GM12878 (cell line): ENCODE measurements around the gene SLC2A4RG. TPM values are rescaled to one million over a fixed set of nuclear protein-coding genes. Genes with fewer than 3 reads are reported as not detected.
A peak's percentile ranks its signal among the peaks of the same experiment; 100 is the strongest.

Experiments used
- BHLHE40 ChIP-seq, 2 experiments: fragments of 450-650 bp in 1 of 2; IDR thresholded peaks; 2 replicates each; pipeline ENCODE4 v1.6.1; 2011 to 2017; ENCODE audit warnings: low read depth in 2 of 2, borderline replicate concordance in 1 of 2, improper control_type of control experiment in 1 of 2, low read length in 1 of 2, mild to moderate bottlenecking in 1 of 2
- MTA3 ChIP-seq: IDR thresholded peaks from 2 replicates; pipeline ENCODE4 v1.6.1; 2012; ENCODE audit warnings: low read length, inconsistent platforms, borderline replicate concordance
- POLR2A ChIP-seq: IDR thresholded peaks from 2 replicates; pipeline ENCODE4 v1.6.1; 2011; ENCODE audit warnings: low read depth, mild to moderate bottlenecking, low read length
- RB1 ChIP-seq: fragments of 450-650 bp; formaldehyde crosslinking; IDR thresholded peaks from 2 replicates; pipeline ENCODE4 v1.6.1; 2017; ENCODE audit warnings: mild to moderate bottlenecking, borderline replicate concordance
- SREBF2 ChIP-seq: IDR thresholded peaks from 2 replicates; pipeline ENCODE4 v1.6.1; 2012; ENCODE audit warnings: mild to moderate bottlenecking, low read length
- TAF1 ChIP-seq: IDR thresholded peaks from 2 replicates; pipeline ENCODE4 v1.6.1; 2011; ENCODE audit warnings: mild to moderate bottlenecking, low read depth, low read length, borderline replicate concordance
- polyA plus RNA-seq, 11 experiments: library from polyadenylated mRNA; depleted of rRNA in 4 of 11; unstranded in 6 of 11; stranded (reverse) in 5 of 11; fragments of >200 nt; fragmentation: Nextera tagmentation in 4 of 11; fragmentation: Illumina TruSeq in 1 of 11; extraction: Ambion mirVana in 4 of 11; extraction: Trizol in 1 of 11; gene quantifications; 1 replicate in 1 of 11; 2 replicates in 10 of 11; pipeline versions ENCODE4 v1.2.1 to v1.2.3, GENCODE V29; 2011 to 2016; ENCODE audit warnings: inconsistent platforms in 2 of 11, missing spikeins in 2 of 11, low read depth in 1 of 11
- total RNA-seq, 4 experiments: library from RNA; depleted of rRNA in 3 of 4; stranded (reverse); fragments of >200 nt in 3 of 4; fragmentation: Illumina TruSeq in 1 of 4; extraction: Trizol in 1 of 4; gene quantifications; 2 replicates each; pipeline versions ENCODE4 v1.2.1 to v1.2.3, GENCODE V29; 2013 to 2021
- TF ChIP-seq, protein P1 (sequence below): fragments of 450-650 bp; IDR thresholded peaks from 2 replicates; pipeline ENCODE4 v1.6.1; 2017; ENCODE audit warnings: mild to moderate bottlenecking, moderate library complexity
- TF ChIP-seq, protein P2 (sequence below): fragments of 450-650 bp; IDR thresholded peaks from 2 replicates; pipeline ENCODE4 v1.6.1; 2017; ENCODE audit warnings: antibody characterized with exemption, mild to moderate bottlenecking, moderate library complexity

The SLC2A4RG gene
- total and polyA plus RNA-seq, 10 of the 15 experiments (the other 5 are each of a cell fraction or from before 2014, with no cell fraction given) = 0.34 to 65.9 (median 13.3) TPM

DNA sequence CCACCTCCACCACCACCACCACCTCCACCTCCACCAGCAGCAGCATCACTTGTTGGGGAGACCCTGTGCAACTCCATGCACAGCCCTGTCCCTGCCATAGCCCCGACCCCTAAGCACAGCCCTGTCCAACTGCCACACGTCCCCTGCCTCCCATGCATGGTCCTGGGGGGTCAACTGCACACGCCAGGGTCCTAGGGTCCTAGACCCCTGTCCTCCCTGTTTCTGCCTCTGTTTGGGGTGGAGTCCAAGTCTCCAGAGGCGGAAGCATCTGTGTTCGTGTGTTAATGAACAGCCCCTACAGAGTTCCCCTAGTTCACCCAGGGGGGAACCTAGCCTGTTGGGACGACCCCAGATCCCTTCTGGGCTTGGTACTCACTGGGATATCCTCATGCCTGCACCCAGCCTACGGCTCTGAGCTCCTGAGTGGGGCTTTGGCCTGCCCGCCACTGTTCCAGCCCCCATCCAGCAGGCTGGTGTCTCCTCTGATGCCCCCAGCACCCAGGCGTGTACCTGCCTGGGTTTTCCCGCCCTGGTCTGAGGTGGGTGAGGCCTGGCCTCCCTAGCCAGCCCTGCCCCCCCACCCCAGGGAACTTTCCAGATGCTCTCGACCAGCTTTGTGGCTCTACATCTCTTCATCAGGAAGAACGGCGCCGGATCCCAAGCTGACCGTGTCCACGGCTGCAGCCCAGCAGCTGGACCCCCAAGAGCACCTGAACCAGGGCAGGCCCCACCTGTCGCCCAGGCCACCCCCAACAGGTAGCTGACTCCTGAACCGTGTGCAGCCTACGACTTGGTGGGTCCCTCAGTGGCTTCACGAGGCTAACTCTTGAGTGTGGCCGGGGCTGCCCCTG is 45.6 kb upstream of the SLC2A4RG start (continued):
- TF ChIP-seq, protein P1, sequence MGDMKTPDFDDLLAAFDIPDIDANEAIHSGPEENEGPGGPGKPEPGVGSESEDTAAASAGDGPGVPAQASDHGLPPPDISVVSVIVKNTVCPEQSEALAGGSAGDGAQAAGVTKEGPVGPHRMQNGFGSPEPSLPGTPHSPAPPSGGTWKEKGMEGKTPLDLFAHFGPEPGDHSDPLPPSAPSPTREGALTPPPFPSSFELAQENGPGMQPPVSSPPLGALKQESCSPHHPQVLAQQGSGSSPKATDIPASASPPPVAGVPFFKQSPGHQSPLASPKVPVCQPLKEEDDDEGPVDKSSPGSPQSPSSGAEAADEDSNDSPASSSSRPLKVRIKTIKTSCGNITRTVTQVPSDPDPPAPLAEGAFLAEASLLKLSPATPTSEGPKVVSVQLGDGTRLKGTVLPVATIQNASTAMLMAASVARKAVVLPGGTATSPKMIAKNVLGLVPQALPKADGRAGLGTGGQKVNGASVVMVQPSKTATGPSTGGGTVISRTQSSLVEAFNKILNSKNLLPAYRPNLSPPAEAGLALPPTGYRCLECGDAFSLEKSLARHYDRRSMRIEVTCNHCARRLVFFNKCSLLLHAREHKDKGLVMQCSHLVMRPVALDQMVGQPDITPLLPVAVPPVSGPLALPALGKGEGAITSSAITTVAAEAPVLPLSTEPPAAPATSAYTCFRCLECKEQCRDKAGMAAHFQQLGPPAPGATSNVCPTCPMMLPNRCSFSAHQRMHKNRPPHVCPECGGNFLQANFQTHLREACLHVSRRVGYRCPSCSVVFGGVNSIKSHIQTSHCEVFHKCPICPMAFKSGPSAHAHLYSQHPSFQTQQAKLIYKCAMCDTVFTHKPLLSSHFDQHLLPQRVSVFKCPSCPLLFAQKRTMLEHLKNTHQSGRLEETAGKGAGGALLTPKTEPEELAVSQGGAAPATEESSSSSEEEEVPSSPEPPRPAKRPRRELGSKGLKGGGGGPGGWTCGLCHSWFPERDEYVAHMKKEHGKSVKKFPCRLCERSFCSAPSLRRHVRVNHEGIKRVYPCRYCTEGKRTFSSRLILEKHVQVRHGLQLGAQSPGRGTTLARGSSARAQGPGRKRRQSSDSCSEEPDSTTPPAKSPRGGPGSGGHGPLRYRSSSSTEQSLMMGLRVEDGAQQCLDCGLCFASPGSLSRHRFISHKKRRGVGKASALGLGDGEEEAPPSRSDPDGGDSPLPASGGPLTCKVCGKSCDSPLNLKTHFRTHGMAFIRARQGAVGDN = no peak
- TF ChIP-seq, protein P2, sequence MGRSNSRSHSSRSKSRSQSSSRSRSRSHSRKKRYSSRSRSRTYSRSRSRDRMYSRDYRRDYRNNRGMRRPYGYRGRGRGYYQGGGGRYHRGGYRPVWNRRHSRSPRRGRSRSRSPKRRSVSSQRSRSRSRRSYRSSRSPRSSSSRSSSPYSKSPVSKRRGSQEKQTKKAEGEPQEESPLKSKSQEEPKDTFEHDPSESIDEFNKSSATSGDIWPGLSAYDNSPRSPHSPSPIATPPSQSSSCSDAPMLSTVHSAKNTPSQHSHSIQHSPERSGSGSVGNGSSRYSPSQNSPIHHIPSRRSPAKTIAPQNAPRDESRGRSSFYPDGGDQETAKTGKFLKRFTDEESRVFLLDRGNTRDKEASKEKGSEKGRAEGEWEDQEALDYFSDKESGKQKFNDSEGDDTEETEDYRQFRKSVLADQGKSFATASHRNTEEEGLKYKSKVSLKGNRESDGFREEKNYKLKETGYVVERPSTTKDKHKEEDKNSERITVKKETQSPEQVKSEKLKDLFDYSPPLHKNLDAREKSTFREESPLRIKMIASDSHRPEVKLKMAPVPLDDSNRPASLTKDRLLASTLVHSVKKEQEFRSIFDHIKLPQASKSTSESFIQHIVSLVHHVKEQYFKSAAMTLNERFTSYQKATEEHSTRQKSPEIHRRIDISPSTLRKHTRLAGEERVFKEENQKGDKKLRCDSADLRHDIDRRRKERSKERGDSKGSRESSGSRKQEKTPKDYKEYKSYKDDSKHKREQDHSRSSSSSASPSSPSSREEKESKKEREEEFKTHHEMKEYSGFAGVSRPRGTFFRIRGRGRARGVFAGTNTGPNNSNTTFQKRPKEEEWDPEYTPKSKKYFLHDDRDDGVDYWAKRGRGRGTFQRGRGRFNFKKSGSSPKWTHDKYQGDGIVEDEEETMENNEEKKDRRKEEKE = no peak
- TF ChIP-seq SREBF2 (no peak), POLR2A (peak; percentile 64), MTA3 (peak; percentile 18; the same call in 1 of the 2 replicates), RB1 (no peak), BHLHE40 (IDR thresholded peaks at IDR 0.05; ENCODE audit: borderline replicate concordance in 1 of 2, low read depth in 2 of 2, low read length in 1 of 2) (no peak), TAF1 (no peak)
